ENCODE data around the gene APBB1IP. TPM values are rescaled to one million over a fixed set of nuclear protein-coding genes. Genes with fewer than 3 reads are reported as not detected.

APBB1IP gene
- polyA plus RNA-seq, 3 donors = 24.6 to 78.7 (median 45.4) TPM

- H3K4me3 Mint-ChIP-seq = no peak overlapping the region
- no peaks in the 10 kb centered on the region for H3K27me3 Mint-ChIP-seq (ENCODE audit: low read depth in 3 of 3)
- peaks cover 0 to 3% (median 0%) of the 10 kb centered on the region in 7 donors for H3K9me3 Mint-ChIP-seq
- no peak for DNase-seq
- peaks cover 70% of the 10 kb centered on the region for H3K4me1 Mint-ChIP-seq
- peaks cover 96% of the 10 kb centered on the region for H4K20me1 ChIP-seq (ENCODE audit: insufficient read depth, low read length)
- no peak overlapping the region for H3K9ac ChIP-seq (ENCODE audit: insufficient read depth, low read length, poor library complexity, severe bottlenecking)
- peaks cover 56 to 63% of the 10 kb centered on the region in 2 donors for H3K36me3 Mint-ChIP-seq
- no peaks in the 10 kb centered on the region for H3K27me3 ChIP-seq (ENCODE audit: control insufficient read depth in 2 of 2, insufficient read depth in 2 of 2, low read length in 2 of 2)
- intact Hi-C loops (cut with micrococcal nuclease) = no loop called here
- peak; percentile 25 for TF ChIP-seq CTCF (IDR thresholded peaks at IDR 0.05)
- peaks cover 100% of the 10 kb centered on the region for H3K79me2 ChIP-seq (ENCODE audit: insufficient read depth, low read length)
- peaks cover 25 to 51% of the 10 kb centered on the region in 2 donors for H3K36me3 ChIP-seq (replicated peaks in 1 of 2; ENCODE audit: control insufficient read depth in 1 of 2, insufficient read depth in 2 of 2, low read length in 2 of 2)
- H3K4me1 ChIP-seq (ENCODE audit: control insufficient read depth in 1 of 2, insufficient read depth in 2 of 2, low read length in 2 of 2) = peaks cover 16 to 52% of the 10 kb centered on the region in 2 donors
- H3K27ac Mint-ChIP-seq = peak overlapping the region in 3 of 7 donors; percentile 59 to 87 (median 68)
- peak overlapping the region in 1 of 2 donors; percentile 36 for H3K27ac ChIP-seq (ENCODE audit: low read depth in 1 of 2, low read length in 2 of 2)
- H2AFZ ChIP-seq (ENCODE audit: insufficient read depth, low read depth, low read length, poor library complexity, severe bottlenecking) = no peak overlapping the region
- no peaks in the 10 kb centered on the region for H3K9me3 ChIP-seq (replicated peaks in 1 of 2; ENCODE audit: control insufficient read depth in 1 of 2, insufficient read depth in 1 of 2, low read length in 2 of 2)
- H3K4me3 ChIP-seq (replicated peaks in 1 of 3; ENCODE audit: low read depth in 2 of 3, low read length in 3 of 3) = no peak overlapping the region
- H3K4me2 ChIP-seq (replicated peaks; ENCODE audit: extremely low read depth, low read length, poor library complexity, severe bottlenecking) = peak overlapping the region; percentile 25
Observed at GRCh38 chr10:26448292-26448691, 10.2 kb downstream of the APBB1IP start.

- H3K9ac ChIP-seq (ENCODE audit: insufficient read depth, low read length, poor library complexity, severe bottlenecking) = no peak overlapping the region
- H3K27me3 Mint-ChIP-seq (ENCODE audit: low read depth in 3 of 3) = no peaks in the 10 kb centered on the region
- H3K27ac Mint-ChIP-seq = peak overlapping the region; percentile 12 to 87 (median 59)
- H2AFZ ChIP-seq (ENCODE audit: insufficient read depth, low read depth, low read length, poor library complexity, severe bottlenecking) = no peak overlapping the region
- H3K4me3 ChIP-seq (replicated peaks in 1 of 3; ENCODE audit: low read depth in 2 of 3, low read length in 3 of 3) = no peak overlapping the region
- no peaks in the 10 kb centered on the region for H3K9me3 ChIP-seq (replicated peaks in 1 of 2; ENCODE audit: control insufficient read depth in 1 of 2, insufficient read depth in 1 of 2, low read length in 2 of 2)
- H3K4me2 ChIP-seq (replicated peaks; ENCODE audit: extremely low read depth, low read length, poor library complexity, severe bottlenecking) = peak overlapping the region; percentile 25
- peak overlapping the region in 1 of 2 donors; percentile 36 for H3K27ac ChIP-seq (ENCODE audit: low read depth in 1 of 2, low read length in 2 of 2)
- H3K4me3 Mint-ChIP-seq = no peak overlapping the region
- H3K27me3 ChIP-seq (ENCODE audit: control insufficient read depth in 2 of 2, insufficient read depth in 2 of 2, low read length in 2 of 2) = no peaks in the 10 kb centered on the region
- H4K20me1 ChIP-seq (ENCODE audit: insufficient read depth, low read length) = peaks cover 96% of the 10 kb centered on the region
- peaks cover 16 to 50% of the 10 kb centered on the region in 2 donors for H3K4me1 ChIP-seq (ENCODE audit: control insufficient read depth in 1 of 2, insufficient read depth in 2 of 2, low read length in 2 of 2)
- H3K9me3 Mint-ChIP-seq = peaks cover 0 to 3% (median 0%) of the 10 kb centered on the region in 7 donors
- peaks cover 67% of the 10 kb centered on the region for H3K4me1 Mint-ChIP-seq
- H3K36me3 ChIP-seq (replicated peaks in 1 of 2; ENCODE audit: control insufficient read depth in 1 of 2, insufficient read depth in 2 of 2, low read length in 2 of 2) = peaks cover 27 to 52% of the 10 kb centered on the region in 2 donors
- H3K79me2 ChIP-seq (ENCODE audit: insufficient read depth, low read length) = peaks cover 100% of the 10 kb centered on the region
- H3K36me3 Mint-ChIP-seq = peaks cover 58 to 63% of the 10 kb centered on the region in 2 donors
- intact Hi-C loops (cut with micrococcal nuclease) = no loop called here
- DNase-seq = peak in 1 of 3 donors; percentile 10
- no peak for TF ChIP-seq CTCF (IDR thresholded peaks at IDR 0.05)
- WGBS (ENCODE audit: insufficient coverage) = 55% methylated on average over 4 of the region's 8 CpGs
Observed at GRCh38 chr10:26448706-26449435, 10.7 kb downstream of the APBB1IP start.

All from CD14-positive monocyte (primary cell).